C4-2B (cell line): ENCODE results near the gene NUBPL.

Experiments used
- ZFX ChIP-seq: fragments of 450-650 bp; IDR thresholded peaks from 2 replicates; pipeline ENCODE4 v1.6.1; 2017
- TF ChIP-seq, protein P1 (sequence below): fragments of 450-650 bp; conservative IDR thresholded peaks from 2 replicates; pipeline ENCODE4 v1.5.1; 2017; ENCODE audit warnings: mild to moderate bottlenecking

DNA sequence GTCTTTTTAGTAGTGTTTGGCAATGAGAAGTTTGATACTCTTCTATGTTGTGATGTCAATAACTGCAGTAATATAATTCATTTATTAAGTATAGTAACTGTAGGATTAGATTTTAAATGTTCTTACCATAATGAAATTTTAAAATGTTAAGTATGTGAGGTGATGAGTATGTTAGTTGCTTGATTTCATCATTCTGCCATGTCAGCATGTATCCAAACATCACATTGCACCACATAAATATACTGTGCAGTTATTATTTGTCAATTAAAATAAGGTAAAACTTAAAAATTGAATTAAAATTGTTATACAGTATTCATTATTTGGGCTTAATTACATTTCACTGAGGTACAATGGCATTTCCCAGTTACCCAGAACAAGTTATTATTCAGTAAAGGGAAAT, 138.6 kb downstream of the NUBPL start:
- TF ChIP-seq, protein P1, sequence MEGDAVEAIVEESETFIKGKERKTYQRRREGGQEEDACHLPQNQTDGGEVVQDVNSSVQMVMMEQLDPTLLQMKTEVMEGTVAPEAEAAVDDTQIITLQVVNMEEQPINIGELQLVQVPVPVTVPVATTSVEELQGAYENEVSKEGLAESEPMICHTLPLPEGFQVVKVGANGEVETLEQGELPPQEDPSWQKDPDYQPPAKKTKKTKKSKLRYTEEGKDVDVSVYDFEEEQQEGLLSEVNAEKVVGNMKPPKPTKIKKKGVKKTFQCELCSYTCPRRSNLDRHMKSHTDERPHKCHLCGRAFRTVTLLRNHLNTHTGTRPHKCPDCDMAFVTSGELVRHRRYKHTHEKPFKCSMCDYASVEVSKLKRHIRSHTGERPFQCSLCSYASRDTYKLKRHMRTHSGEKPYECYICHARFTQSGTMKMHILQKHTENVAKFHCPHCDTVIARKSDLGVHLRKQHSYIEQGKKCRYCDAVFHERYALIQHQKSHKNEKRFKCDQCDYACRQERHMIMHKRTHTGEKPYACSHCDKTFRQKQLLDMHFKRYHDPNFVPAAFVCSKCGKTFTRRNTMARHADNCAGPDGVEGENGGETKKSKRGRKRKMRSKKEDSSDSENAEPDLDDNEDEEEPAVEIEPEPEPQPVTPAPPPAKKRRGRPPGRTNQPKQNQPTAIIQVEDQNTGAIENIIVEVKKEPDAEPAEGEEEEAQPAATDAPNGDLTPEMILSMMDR, result no peak
- no peak for TF ChIP-seq ZFX
